Measurements from ENCODE around the gene PLSCR4.
"Not testable (repeated sequence)": the region's sequence is repeated elsewhere in the genome, so short reads cannot be mapped to it uniquely, and the experiment has no call there.

The PLSCR4 gene

DNA sequence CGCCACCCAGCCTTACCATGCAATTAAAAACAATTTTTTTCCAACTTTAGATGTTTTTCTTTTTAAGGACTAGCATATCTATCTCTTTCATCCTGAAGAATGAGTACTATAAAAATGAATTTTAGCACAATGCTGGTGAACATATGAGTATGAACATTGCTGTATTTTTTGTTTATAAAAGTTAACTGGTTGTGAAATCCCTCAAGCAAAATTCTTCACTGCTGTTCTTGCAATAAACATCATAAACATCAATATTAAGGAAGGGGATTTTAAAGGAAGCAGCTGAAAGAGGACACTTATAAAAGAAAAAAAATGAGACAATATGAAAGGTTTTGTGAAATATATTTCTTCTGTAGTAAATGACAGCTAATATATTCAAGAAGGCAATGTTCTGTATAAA is 3.0 kb downstream of the PLSCR4 start:
- no peak for DNase-seq (ENCODE audit: low read depth in 2 of 2)

GRCh38 chr3:146246526-146246925 is 4.4 kb downstream of the PLSCR4 start:
- DNase-seq (ENCODE audit: low read depth in 2 of 2): no peak

- DNase-seq (ENCODE audit: low read depth in 2 of 2): no peak
Measured at GRCh38 chr3:146243559-146243958, 7.3 kb downstream of the PLSCR4 start.

DNA sequence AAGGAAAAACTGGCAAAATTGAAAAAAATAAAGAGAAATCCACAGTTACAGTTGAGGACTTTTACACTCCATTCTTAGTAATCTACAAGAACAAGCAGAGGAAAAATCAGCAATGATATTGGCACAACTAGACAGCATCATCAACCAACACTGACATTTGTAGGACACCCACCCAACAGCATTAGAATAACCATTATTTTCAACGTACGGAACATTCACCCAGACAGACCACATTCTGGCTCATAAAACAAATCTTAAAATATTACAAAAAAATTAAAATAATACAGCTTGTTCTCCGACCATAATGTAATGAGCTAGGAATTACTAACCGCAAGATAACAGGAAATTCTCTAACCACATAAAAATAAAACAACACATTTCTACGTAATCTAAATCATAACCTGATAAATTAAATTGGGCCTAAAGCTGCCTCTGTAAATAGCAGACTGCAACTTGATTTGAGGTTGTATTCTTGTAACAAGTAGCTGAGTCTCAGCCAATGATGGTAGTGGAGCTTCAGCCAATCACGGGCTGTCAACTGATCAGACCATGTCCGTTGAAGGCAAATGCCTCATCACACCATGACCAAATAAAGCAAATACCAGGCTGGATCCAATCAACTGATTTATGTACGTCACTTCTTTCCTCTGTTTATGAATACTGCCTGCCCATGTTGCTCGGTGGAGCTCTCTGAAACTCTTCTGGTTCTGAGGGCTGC is 9.2 kb downstream of the PLSCR4 start:
- DNase-seq (ENCODE audit: low read depth in 2 of 2): no peak

- DNase-seq (ENCODE audit: low read depth in 2 of 2): no peak
Measured at GRCh38 chr3:146233487-146233886, 17.4 kb downstream of the PLSCR4 start.

DNA sequence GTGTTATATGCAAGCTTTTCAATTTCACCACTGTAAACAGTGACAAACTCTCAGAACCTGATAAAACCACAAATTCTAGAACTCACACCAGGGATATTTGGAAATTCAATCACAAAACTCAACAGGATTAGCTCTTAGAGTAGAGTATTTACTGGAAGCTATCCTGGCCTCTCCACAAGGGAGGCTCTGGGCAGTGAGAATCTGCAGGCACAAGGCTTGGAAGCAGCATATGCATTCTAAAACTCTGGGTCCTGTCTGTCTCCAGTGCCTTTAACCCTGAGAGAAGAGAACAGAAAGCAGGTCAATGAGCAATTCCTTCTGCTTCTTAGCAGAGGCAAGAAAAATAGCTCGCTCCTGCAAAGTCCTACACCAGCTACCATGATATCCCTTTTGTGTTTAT is 23.4 kb downstream of the PLSCR4 start:
- DNase-seq (ENCODE audit: low read depth in 2 of 2): no peak

- no peak for DNase-seq (ENCODE audit: low read depth in 2 of 2)
Measured at GRCh38 chr3:146226881-146227280, 24.0 kb downstream of the PLSCR4 start.

DNA sequence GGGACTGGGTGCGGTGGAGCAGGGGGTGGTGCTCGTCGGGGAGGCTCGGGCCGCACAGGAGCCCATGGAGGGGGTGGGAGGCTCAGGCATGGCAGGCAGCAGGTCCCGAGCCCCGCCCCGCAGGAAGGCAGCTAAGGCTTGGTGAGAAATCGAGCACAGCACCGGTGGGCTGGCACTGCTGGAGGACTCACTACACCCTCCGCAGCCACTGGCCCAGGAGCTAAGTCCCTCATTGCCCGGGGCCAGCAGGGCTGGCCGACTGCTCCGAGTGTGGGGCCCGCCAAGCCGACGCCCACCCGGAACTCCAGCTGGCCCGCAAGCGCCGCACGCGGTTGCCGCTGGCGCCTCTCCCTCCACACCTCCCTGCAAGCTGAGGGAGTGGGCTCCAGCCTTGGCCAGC is 25.4 kb downstream of the PLSCR4 start:
- not testable (repeated sequence) for DNase-seq (ENCODE audit: low read depth in 2 of 2)

- no peak for DNase-seq (ENCODE audit: low read depth in 2 of 2)
Measured at GRCh38 chr3:146223401-146224373, 27.2 kb downstream of the PLSCR4 start.

- DNase-seq (ENCODE audit: low read depth in 2 of 2): no peak
Measured at GRCh38 chr3:146222204-146223046, 28.5 kb downstream of the PLSCR4 start.

DNA sequence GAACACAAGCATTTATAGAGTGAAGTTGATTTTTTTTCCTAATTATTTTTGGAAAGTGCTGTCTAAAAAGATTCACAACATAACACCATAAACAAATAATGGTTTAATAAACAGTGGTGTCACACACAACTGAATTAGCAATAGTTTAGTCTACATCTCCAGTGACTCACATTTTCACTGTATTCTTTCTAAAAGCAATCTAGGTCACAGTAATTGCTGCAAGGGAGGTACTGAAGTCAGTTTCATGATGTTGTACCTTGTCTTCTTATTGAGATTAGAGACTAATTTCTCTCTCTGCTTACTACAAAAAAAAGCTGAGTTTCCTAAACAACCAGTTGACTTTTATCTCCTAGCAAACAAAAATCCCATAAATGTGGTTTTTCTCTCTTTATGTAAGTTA is 29.6 kb downstream of the PLSCR4 start:
- no peak for DNase-seq (ENCODE audit: low read depth in 2 of 2)

- DNase-seq (ENCODE audit: low read depth in 2 of 2): peak in 1 of 2 donors; percentile 10
Measured at GRCh38 chr3:146218880-146219866, 31.7 kb downstream of the PLSCR4 start.

DNA sequence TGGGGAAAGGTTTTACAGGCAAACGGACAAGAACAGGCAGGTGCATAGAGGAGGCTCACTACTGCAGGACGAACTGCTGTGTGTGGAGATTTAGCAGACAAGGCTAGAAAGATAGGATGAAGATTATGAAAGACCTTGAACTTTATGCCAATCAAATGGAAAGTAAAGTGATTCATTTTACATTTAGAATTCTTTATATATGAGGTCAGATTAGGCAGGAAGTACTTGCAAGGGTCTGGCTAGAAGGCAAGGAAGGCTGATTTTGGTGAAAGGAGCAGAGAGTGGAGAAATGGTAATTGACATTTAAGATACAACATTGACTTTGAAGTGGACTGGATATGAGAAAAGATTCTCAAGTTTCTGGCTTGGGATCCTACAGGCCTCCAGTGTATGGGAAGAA is 33.6 kb downstream of the PLSCR4 start:
- DNase-seq (ENCODE audit: low read depth in 2 of 2): no peak

DNA sequence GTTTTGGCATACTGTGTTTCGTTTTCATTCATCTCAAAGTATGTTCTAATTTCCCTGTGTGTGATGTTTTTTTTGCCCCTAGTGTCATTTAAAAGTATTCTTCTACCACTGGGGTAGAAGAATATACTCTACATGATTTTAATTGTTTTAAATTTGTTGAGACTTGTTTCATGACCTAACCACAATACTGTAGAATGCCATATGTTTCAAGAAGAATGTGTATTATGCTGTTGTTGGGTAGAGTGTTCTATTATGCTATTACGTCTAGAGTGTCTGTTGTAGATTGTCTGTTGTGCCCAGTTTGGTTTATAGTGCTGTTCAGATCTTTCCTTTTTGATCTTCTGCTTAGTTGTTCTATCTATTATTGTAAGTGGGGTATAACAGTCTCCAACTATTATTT is 36.4 kb downstream of the PLSCR4 start:
- DNase-seq (ENCODE audit: low read depth in 2 of 2): no peak

GRCh38 chr3:146209371-146209770 is 41.5 kb downstream of the PLSCR4 start:
- DNase-seq (ENCODE audit: low read depth in 2 of 2): no peak

- DNase-seq (ENCODE audit: low read depth in 2 of 2): no peak
Measured at GRCh38 chr3:146203776-146204175, 47.1 kb downstream of the PLSCR4 start.

DNA sequence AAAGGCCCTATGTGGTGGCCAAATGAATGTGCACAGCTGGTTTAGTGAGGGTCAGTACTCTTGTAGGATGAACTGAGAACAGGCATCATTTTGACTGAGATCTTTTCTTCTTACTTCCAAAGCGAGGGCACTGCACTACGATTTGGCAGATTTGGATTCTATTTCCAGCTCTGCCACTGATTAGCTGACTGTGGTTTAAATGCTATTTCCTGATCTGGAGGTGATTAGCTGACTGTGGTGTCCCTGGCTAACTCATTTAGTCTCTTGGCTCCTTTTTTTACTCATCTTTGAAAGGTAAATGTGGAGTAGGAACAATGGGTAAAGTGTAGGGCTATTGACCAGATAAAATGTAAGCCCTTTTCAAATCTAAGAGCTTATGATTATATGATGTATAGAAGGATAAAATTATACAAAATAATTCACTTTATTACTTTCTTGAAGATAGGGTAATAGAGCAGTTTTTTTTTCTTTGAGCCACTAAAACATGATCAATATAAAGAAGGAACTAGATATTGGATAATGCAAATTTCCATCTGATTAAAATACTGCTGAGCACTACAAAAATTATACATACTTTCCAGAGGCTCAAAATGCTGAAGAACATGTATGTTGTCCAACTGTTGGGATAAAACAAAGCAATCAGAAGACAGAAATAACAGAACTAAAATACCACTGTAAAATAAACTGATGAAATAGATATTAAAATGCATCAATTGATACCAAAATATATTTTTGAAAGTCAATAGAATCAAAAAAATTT is 50.3 kb downstream of the PLSCR4 start:
- no peak for DNase-seq (ENCODE audit: low read depth in 2 of 2)

- DNase-seq (ENCODE audit: low read depth in 2 of 2): no peak
Measured at GRCh38 chr3:146199762-146200161, 51.1 kb downstream of the PLSCR4 start.

DNA sequence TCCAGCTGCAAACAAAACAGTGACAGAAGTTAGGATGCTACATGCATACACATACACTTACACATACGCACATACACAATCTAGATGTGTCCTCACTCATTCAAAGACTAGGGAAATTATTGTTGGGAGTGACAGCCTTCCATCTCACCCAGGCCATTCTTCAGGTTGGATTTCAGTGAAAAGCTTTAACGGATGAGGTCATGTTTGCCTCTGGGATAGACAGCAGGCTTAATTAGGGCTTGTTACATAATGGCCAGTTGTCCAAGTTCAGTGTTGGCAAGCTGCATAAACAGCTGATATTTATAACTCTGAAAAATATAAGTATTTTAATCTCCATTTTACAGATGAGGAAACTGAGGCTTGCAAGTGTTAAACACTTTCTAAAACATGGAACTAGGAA is 54.1 kb downstream of the PLSCR4 start:
- no peak for DNase-seq (ENCODE audit: low read depth in 2 of 2)

GRCh38 chr3:146195605-146196004 is 55.3 kb downstream of the PLSCR4 start:
- no peak for DNase-seq (ENCODE audit: low read depth in 2 of 2)

Measured in stimulated activated CD4-positive, alpha-beta T cell treated with anti-CD3 and anti-CD28 coated beads, Interleukin-15, amount 100 ng/mL, for 48 hours (primary cell).